ACHN (cell line): ENCODE results near the gene PCSK5.
"Not testable (repeated sequence)": the region's sequence is repeated elsewhere in the genome, so short reads cannot be mapped to it uniquely, and the experiment has no call there.

Experiments used
- DNase-seq: peaks from one replicate; pipeline ENCODE4 v3.0.0-alpha.2; 2015
- in situ Hi-C: cut with HindIII; loops from 2 replicates; pipeline ENCODE4 v1.10.0; 2017; ENCODE audit warnings: low sequenced_read_pairs, low pct_ligation_motif_present, low pct_unique_long_range_greater_than_20kb

Gene PCSK5

DNA sequence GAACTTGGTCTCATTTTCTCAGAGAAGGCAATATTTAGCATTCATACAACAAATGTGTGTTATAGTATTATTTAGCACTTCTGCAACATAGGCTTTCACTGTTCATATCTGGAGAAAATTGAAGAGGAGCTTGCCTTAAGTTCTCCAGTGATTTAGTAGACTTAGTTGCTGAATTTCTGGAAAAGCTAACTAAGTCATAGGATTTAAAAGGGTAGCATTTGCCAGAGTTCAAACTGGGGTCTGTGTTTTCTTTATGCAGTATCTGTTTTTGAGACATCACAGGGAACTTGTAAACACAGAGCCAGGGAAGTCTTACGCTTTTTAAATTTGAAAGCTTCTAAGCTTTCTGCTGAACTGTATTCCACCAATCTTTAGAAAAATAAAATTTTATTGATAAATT lies 8.7 kb upstream of the PCSK5 start:
- no peak for DNase-seq
- in situ Hi-C loops, result no loop called here

DNA sequence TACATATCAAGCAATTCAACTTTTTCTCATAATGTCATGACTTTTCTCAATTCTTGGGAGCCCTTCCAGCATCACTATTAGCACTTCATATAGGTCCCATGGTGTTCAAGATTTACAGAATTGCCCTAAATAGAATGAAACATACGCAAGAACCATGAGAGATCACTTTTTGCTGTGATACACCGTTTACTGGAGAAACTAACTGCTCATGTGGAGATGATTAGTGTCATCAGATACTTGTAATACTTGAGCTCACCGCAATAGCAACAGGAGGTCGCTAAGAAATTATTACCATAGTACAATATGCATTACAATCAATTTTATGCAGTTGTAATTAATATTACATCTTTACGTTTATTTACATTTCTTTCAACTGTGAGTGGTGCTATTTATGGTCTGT lies 4.8 kb upstream of the PCSK5 start:
- DNase-seq, result no peak
- in situ Hi-C loops, result no loop called here

DNA sequence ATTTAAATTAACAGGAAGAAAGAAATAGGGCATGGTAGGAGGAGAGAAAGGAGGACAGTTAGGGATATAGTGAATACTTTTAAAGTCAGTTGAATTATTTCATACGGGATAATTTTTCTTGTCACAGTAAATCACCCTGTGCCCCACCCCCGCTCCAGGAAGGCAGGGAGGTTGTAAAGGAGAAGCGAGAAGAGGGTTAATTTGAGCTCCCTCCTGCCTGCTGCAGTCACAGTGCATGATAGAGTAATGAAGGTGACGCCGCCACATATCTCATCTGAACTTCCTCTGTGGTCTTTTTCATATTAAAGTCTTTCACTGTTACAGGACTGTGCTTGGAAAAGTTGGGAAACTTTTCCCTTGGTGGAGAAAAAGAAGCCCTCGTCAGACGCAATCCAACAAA lies 896 bp upstream of the PCSK5 start:
- no peak for DNase-seq
- in situ Hi-C loops, result no loop called here

DNA sequence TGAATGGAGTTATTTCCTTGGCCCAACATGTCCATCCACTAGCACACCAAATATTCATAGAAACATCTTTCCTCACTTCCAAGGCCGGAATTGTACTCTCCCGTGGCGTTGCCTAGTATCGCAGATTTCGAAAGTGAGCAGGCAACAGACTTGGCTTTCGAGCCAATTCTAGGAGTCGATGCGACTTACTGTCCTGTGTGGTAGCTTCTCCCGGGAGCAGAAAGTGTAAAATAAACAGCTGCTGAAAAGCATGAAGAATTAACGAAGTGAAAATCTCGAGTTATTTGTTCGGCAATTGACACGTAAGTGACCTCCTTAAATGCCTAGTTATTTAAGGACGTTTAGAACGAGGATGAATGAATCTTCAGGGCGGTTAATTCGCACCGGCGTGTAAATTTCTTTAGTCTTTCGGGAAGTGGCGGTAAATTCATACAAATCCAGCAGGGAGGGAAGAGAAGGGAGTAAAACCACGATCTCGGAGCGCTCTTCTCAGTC lies 449 bp upstream of the PCSK5 start:
- in situ Hi-C loops, result no loop called here
- peak; percentile 45 for DNase-seq

DNA sequence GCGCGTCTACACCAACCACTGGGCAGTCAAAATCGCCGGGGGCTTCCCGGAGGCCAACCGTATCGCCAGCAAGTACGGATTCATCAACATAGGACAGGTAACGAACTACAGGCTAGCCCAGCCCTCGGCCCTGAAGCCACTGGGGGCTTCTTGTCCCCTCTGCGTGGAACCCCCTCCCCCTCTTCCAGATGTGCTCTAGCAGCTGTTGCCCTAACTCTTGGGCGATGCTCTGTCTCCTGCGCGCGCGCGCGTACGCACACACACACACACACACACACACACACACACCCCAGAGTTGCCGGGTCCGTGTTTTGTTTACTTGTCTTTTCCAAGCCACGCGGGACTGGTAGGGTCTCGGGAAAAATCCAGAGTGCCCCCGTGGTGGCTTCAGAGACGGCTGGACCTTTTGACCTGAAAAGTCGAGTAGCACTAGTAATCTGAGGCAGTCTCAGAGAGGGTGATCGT lies 836 bp downstream of the PCSK5 start:
- in situ Hi-C loops, result no loop called here
- no peak for DNase-seq

DNA sequence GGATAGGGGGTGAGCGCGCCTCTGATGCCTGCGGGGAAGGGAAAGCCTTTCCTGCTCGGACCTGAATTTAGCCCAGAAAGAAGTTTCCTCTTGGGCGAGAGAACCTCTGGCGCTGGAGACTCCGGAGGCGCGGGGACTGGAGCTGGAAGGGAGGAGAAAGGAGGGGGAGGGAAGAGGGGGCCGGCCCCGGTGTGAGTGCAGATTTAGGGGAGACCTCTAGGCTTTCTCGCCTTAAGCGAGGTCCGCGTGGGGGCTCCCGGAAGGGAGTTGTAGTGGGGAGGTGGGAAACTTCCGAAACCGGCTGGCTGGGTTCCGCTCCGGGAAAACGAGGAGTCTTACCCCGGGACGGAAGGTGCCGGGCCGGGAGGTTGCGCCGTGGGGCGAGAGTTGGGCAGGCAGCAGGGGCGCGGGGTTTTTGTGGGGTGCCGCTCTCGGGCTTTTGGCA lies 1.3 kb downstream of the PCSK5 start:
- in situ Hi-C loops, result no loop called here
- no peak for DNase-seq

DNA sequence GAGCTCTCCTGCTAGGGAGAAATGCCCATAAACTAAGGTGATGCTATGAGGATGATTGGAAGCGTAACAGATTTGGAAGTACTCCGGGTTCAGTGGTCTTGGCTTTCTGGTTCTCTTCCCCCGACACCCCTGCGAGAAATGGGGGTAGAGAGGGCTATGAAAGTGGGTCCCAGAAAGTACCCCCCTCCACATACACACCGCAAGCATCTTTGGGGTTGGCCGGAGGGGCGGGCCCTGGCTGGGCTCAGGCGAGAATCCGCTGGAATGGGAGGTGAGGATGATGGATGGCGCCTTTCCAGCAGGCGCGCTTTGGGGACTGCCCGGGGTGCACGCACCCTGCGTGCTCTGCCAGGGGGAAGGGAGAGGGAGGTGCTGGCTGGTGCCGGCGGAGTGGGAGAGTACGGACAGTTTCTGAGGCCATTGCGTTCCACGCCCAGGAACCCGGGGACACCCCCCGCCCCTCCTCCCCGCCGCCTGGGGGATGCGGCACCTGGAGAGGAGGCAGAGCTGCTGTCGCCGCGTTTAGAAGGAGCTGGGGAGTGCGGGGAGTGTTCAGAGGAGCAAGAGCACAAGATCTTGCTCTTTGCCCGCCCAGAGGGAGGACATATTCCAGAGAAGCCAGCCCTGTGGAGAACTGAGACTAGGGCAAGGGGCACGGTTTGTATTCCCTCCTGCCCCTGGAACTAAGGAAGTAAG lies 1.9 kb downstream of the PCSK5 start:
- DNase-seq, result no peak
- in situ Hi-C loops, result no loop called here

DNA sequence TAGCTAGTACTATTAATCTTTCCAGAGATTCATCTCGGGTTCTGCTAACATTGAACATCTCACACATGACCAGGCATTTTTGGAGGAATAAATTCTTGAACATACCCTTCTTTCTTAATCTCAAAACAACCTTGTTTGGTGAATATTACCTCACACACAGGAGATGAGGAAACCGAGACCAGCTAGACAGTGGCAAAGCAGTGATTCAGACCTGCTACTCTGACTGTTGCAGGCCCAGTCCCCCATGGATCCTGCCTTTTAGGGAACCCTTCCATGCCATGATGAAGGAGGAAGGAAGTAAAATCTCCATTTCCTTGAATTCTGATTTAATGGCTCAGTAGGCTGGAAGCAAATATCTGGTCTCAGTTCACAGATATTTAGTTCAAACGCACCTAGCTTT lies 2.6 kb downstream of the PCSK5 start:
- DNase-seq, result no peak

DNA sequence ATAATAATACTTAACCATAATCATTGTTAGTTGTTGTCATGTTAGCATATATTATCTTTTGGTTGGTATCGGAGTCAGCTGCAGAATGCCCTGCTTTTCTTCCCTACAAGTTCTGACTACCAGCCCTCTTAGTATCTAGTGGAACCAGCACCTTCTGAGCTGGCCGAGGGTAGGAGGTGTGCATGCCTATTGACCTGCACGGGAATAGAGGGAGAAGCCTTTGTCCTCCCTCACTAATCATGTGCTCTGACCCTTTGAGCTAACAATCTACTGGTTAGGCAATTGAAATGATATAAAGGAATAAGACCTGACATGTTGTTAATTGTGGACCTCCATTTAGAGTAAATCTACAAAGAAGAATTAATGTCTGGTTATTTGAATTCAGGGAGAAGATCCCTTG lies 4.1 kb downstream of the PCSK5 start:
- in situ Hi-C loops, result no loop called here
- DNase-seq, result no peak

More for the DNA sequence above, 2.6 kb downstream of the PCSK5 start:
- in situ Hi-C loops, result no loop called here

DNA sequence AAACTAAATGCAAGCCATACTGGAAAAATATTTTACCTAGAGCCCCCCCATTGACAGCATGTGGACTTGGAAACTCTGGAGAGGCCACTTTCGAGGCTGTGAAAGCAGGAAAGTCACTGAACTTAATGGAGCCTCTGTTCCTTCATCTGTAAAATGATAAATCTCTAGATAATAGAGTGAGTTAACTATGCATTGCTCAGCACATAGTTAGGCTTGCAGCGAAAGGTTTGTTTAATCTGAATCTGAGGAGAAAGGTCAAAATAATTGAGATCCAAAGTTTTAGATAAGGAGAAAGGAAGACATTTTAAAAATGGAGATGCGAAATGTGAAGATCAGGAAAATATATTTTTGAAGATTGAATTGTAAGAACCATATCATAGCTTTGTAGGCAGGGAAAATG lies 4.6 kb downstream of the PCSK5 start:
- no peak for DNase-seq
- in situ Hi-C loops, result no loop called here

DNA sequence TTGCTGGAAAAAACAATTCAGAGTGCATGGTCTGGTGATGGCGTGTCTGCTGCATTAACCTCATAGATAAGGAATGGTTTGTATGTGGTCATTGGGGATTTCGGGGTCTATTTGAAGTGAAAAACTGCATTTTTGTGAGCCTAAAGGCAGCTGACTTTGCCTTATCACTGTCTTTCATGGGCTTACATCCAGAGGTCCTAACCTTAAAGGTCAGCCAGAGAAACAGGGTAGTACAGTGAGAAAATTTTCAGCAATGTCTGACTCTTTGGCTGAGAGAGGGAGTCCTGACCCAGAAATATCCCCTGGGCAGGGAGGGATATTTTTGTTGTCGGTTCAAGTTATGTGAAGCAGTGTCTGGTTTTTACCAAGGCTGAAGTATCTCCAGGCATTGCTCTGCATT lies 5.7 kb downstream of the PCSK5 start:
- in situ Hi-C loops, result no loop called here

DNA sequence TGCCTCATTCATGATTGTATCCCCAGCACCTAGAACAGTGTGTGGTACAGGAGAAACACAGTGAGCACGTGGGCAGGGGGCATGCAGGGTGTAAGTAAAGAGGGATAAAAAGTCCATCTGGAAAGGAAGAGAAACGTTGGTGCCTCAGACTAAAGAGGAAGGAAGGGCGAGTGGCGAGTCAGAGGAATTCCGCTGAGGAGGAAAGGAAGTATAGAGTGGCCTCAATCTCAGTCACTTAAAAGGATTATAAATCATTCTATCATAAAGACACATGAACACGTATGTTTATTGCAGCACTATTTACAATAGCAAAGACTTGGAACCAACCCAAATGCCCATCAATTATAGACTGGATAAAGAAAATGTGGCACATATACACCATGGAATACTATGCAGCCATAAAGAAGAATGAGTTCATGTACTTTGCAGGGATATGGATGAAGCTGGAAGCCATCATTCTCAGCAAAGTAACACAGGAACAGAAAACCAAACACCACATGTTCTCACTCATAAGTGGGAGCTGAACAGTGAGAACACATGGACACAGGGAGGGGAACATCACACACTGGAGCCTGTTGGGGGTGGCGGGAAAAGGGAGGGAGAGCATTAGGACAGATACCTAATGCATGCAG lies 10.5 kb downstream of the PCSK5 start:
- DNase-seq, in situ Hi-C loops: not testable (repeated sequence)

More for the DNA sequence above, 5.7 kb downstream of the PCSK5 start:
- no peak for DNase-seq

DNA sequence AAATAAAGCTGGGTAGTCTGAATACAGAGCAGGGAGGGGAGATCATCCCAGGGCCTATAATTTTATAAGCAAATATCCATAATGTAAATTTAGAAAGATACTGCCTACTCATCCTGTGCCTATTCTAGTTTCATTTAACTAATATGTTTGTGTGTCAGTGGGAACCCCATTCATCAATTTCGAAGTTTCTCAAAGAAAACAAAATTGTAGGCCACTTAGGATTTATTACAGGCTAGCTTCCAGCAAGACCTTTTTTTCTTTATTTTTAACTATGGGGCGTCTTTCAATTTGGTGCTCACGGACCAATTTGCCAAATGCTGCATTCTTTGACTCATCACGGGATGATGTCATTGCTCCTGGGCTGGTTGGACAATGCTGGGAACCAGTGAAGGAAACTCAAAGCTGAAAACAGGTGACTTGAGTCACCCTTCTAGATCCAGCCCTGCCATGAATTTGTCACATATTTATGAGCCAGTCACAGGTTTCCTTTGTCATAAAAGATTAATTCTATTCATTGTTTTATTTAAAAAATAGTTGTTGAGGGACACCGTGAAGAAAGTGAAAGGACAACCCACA lies 13.4 kb downstream of the PCSK5 start:
- DNase-seq, result no peak
- in situ Hi-C loops, result no loop called here

DNA sequence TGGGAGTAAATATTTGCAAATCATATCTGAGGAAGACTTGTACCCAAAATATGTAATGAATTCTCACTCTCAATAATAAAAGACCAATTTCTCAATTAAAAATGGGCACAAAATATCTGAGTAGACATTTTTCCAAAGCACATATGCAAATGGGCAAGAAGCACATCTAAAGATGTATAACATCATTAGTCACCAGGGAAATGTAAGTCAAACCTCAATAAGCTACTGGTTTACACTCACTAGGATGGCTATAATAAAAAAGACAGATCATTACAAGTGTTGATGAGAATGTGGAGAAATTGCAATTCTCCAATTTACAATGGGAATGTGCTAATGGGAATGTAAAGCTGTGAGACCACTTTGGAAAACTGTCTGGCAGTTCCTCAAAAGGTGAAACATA lies 13.9 kb downstream of the PCSK5 start:
- in situ Hi-C loops, result no loop called here

DNA sequence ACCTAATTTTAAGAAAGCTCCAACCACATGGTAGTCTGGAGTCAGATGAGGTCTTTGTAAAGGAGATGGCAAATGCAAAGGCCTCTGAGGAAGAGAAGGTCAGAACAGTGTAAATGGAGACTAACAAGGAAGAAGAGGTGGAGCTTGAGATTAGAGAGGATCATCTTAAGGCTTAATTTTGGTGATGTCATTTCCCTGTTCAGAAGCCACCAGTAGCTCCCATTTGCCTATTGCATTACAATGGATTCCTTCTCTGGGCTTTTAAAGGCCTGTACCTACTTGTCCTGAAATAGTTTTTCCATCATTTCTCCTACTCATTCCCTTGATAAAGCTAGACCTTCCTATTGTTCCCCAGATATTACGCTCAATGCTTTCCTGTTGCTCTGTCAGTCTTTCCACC lies 16.1 kb downstream of the PCSK5 start:
- in situ Hi-C loops, result no loop called here
- no peak for DNase-seq

More for the DNA sequence above, 13.9 kb downstream of the PCSK5 start:
- DNase-seq, result no peak

DNA sequence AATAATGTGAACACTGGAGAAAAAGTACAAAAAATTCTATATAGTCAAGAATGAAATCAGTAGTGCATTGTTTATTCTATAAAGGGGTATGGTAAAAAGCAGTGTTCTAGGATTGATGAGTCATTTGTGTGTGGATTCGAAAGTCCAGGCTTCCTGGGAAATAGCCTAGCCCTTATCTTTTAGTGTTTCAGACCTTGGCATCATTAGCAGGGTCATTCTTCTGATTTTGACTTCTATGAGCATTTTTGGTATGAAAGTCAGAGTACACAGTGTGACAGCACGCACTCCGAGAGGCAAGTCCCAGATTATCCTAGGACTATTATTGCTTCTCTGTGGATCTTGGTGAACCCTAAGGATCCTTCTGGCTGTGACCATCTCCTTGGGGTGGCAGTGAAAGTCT lies 16.9 kb downstream of the PCSK5 start:
- DNase-seq, result no peak
- in situ Hi-C loops, result no loop called here

DNA sequence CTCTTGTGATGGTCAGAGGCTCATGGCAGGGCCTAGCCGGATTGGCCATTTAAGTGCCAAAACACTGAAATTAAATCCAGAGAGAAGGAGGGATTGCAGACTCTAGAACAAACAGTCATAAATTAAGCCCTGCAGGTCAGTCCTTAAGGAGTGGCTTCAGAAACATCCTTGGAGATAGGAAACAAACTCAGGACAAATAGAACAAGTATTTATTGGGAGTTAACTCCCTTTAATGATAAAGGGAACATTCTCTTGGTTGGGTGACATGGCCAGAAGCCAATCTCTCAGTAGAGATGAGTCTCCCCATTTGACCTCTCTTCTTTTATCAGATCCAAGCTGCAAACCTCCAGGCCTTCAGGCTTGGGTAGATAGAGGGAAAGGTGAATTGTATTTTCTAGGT lies 17.4 kb downstream of the PCSK5 start:
- no peak for DNase-seq
- in situ Hi-C loops, result no loop called here

DNA sequence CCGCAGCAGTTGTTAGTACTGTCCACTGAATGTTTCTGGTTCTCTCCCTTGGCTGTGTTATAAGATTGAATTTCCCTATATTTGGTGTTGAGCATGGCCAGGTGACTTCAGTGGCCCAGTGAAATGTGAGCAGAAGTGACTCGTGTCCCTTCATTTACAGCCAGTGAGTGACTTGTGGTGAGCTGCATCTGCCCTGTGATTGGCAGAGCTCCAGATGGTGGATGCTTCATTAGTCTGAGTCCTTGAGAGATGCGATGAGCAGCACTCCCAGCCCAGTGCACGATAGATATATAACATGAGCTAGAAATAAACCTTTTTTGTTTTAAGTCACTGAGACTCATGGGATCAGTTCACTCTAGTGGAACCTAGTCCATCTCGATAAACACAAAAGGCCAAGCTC lies 19.3 kb downstream of the PCSK5 start:
- no peak for DNase-seq
- in situ Hi-C loops, result no loop called here

DNA sequence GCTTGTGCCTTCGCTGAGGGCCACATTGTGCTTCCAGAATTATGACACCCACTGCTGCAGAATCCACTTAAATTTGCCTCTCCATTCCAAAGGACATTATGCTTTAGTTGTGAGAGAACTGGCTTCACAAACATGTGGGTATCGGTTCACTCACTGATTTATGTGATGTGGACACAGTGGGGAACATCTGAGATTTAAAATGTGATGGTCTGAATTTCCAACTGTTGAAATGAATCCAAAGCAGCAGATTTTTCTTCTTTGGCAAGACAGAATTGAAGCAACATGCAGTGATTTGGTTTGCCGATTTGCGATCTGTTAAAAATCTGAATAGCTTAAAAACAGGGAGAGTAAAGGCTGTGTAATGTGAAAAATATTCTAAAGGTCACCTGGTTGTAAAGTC lies 20.3 kb downstream of the PCSK5 start:
- in situ Hi-C loops, result no loop called here
- no peak for DNase-seq

DNA sequence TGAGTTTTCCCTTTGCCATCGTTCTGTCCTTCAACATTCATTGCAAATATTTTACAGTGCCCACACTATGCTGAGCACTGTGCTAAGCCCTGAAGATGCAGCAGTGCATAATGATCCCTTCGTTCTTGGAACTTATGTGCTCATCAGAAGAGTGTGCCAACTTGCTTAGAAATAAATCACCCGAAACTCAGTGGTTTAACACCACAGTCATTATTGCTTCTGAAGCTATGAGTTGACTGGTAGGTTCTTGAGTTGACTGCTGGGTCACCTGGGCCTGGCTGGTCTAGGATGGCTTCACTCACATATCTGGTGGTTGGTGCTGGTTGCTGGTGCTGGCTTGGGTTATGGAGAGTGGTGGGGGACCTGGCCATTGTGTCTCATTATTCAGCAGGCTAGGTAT lies 20.9 kb downstream of the PCSK5 start:
- in situ Hi-C loops, result no loop called here
- DNase-seq, result no peak
